GM12875 (cell line): ENCODE results near the gene SPATA31A5.
"Not testable (repeated sequence)": the region's sequence is repeated elsewhere in the genome, so short reads cannot be mapped to it uniquely, and the experiment has no call there.

Experiments used
- H3K4me3 ChIP-seq: one replicate; pipeline ENCODE4 v1.5.1; 2011; ENCODE audit warnings: low read depth, low read length, control low read depth

SPATA31A5 gene

DNA sequence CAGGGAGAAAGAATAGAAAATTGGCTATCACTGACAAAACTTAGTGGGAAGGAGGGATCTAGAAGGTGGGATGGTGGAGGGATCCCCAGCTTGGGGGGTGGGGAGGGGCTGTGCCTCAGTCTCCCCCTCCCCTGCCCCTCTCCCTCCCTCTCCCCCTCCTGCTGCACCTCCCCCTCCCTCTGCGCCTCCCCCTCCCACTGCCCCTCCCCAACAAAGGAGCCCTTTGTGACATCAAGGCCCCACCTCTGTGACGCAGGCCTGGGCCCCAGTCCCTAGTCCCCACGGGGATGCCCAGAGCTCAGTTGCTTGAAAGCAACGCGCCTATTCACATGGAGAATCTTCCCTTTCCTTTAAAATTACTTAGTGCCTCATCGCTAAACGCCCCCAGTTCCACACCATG is at the start of gene SPATA31A5:
TSS of gene SPATA31A5 (plus strand) at position 301 of the 400 bp plus-strand sequence. CDS start at position 330, 29 bp downstream.
- H3K4me3 ChIP-seq: not testable (repeated sequence)

DNA sequence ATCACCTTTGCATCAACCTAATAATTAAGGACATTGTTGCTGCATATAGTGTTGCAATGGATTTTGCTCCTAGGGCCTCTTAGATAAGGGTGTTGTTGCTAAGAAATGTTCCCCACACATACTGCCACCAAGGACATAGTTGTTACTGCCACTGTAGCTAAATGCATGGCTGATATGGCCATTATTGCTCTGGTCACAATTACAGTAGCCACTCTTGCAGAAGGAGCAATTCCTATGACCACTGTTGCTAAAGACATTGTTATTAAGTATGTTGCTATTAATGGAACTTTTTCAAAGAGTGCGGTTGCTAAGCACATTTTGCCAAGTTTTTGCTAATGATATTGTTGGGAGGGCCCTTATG is 48.8 kb downstream of the SPATA31A5 start:
- not testable (repeated sequence) for H3K4me3 ChIP-seq

DNA sequence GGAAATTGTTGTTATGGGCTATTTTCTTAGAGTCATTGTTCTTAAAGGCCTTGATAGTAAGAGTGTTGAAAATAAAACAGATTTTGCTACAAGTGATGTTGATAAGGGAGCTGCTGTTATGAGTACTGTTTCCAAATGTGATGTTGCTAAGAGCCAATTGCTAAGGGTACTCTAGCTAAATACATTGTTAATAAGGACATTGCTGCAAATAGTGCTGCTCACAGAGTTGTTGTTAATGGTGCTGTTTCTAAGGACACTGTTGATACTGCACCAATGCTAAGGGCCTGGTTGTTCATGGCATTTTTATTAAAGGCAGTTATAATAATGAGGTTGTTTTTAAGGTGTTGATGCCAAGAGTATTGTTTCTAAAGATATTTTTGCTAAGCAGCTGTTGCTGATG is 52.2 kb downstream of the SPATA31A5 start:
- not testable (repeated sequence) for H3K4me3 ChIP-seq
